B cell (primary cell): Measurements from ENCODE around the gene PANK4.

ENCODE experiments used
- CTCF ChIP-seq: fragments of 200-600 bp; IDR thresholded peaks from one replicate; pipeline ENCODE4 v1.8.0; 2022; ENCODE audit warnings: antibody characterized with exemption, mild to moderate bottlenecking
- EZH2 ChIP-seq: IDR thresholded peaks from 2 replicates; pipeline ENCODE4 v1.6.1; 2012; ENCODE audit warnings: borderline replicate concordance, low read depth, mild to moderate bottlenecking, moderate library complexity, low read length; ENCODE audit not compliant: insufficient read depth, poor library complexity, severe bottlenecking

DNA sequence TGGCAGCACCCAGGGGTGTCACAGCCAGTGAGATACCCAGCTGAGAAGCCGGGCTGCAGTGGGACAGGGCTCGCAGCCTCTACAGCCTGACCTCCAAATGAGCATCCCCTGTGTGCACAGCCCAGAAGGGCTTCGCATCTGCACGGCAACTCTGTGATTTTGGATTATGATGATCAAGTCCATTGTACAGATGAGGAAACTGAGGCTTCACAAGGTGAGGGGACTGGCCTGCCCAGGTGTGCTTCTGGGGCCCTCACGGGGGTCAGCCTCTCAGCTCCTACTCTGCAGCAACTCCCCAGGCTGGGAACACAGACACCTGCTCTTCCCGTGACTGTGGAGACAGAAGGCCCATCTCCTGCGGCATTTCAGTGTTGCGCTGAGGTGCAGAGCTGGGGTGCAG lies 12.5 kb upstream of the PANK4 start:
- TF ChIP-seq EZH2 (no peak), CTCF (no peak)
